Superior temporal gyrus (tissue), 1 donor: Measurements from ENCODE around the gene SHC2.
"Not testable (repeated sequence)": the region's sequence is repeated elsewhere in the genome, so short reads cannot be mapped to it uniquely, and the experiment has no call there.

Experiments
- DNase-seq: peaks from one replicate; pipeline ENCODE4 v3.0.0-alpha.2; 2016; ENCODE audit errors: extremely low spot score

SHC2 gene

GRCh38 chr19:391207-391557 is 69.7 kb downstream of the SHC2 start:
- DNase-seq = no peak

- DNase-seq = no peak
These were observed 70.2 kb downstream of the SHC2 start for GRCh38 chr19:390386-391206.

GRCh38 chr19:389935-390289 is 70.9 kb downstream of the SHC2 start:
- DNase-seq = no peak

- DNase-seq = no peak
These were observed 71.4 kb downstream of the SHC2 start for GRCh38 chr19:389255-389934.

GRCh38 chr19:388691-389090 is 72.1 kb downstream of the SHC2 start:
- no peak for DNase-seq

- no peak for DNase-seq
These were observed 73.1 kb downstream of the SHC2 start for GRCh38 chr19:387777-388176.

- not testable (repeated sequence) for DNase-seq
These were observed 74.1 kb downstream of the SHC2 start for GRCh38 chr19:386632-387301.

- DNase-seq = not testable (repeated sequence)
These were observed 74.6 kb downstream of the SHC2 start for GRCh38 chr19:386189-386588.

GRCh38 chr19:384799-385169 is 76.0 kb downstream of the SHC2 start:
- no peak for DNase-seq

- no peak for DNase-seq
These were observed 76.7 kb downstream of the SHC2 start for GRCh38 chr19:383922-384798.

- no peak for DNase-seq
These were observed 77.8 kb downstream of the SHC2 start for GRCh38 chr19:383040-383439.

- DNase-seq = not testable (repeated sequence)
These were observed 78.3 kb downstream of the SHC2 start for GRCh38 chr19:382578-382977.

- DNase-seq = not testable (repeated sequence)
These were observed 78.9 kb downstream of the SHC2 start for GRCh38 chr19:381901-382300.

- not testable (repeated sequence) for DNase-seq
These were observed 80.1 kb downstream of the SHC2 start for GRCh38 chr19:380618-381219.

- DNase-seq = no peak
These were observed 81.0 kb downstream of the SHC2 start for GRCh38 chr19:379796-380195.

- DNase-seq = no peak
These were observed 82.1 kb downstream of the SHC2 start for GRCh38 chr19:378706-379105.

- no peak for DNase-seq
These were observed 82.8 kb downstream of the SHC2 start for GRCh38 chr19:377801-378581.

GRCh38 chr19:376111-376470 is 84.7 kb downstream of the SHC2 start:
- DNase-seq = no peak

GRCh38 chr19:375395-376110 is 85.3 kb downstream of the SHC2 start:
- no peak for DNase-seq

GRCh38 chr19:374886-375235 is 86.0 kb downstream of the SHC2 start:
- DNase-seq = no peak
